Measurements from ENCODE around the gene CYP19A1. TPM values are rescaled to one million over a fixed set of nuclear protein-coding genes. Genes with fewer than 3 reads are reported as not detected.

The CYP19A1 gene
- total and polyA plus RNA-seq, 10 of the 15 experiments (the other 5 are each of a cell fraction or from before 2014, with no cell fraction given) = 0.08 to 1.8 (median 0.70) TPM

DNA sequence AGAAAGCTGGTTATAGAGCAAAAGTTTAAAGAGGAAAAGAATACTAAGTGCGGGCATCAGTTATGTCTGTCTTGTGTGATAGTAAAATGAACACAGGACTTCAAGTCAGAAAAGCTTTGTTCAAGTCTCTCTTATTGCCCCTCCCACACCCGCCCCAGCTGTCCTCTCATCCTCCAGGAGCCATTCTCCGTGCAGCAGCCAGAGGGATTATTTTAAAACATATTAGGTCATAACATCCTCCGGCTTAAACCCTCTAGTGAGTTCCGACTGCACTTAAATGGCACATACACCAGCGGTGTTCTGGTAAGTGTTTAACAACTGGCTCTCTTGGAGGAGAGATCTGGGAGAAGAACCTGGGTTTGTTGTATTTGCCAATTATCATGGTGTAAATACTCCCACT is 138.9 kb downstream of the CYP19A1 start:
- H3K27me3 ChIP-seq (replicated peaks in 1 of 2; ENCODE audit: control insufficient read depth in 2 of 2, insufficient read depth in 2 of 2, low read length in 1 of 2) = no peaks in the 10 kb centered on the region; a peak in 2 of 4 replicates
- H3K79me2 ChIP-seq (ENCODE audit: control insufficient read depth, insufficient read depth, low read length) = no peaks in the 10 kb centered on the region
- no peaks in the 10 kb centered on the region for H3K36me3 ChIP-seq (ENCODE audit: control insufficient read depth in 2 of 2, insufficient read depth in 2 of 2, low read length in 1 of 2)
- intact Hi-C loops (cut with micrococcal nuclease; ENCODE audit: unreplicated experiment) (no loop called here), in situ Hi-C loops (cut with MboI) (no loop called here)
- ChIA-PET SMC1A (ENCODE audit: uncharacterized antibody, unreplicated experiment) (interaction anchor here (1.3 to 1.7 kb wide), 3 partner anchors 37 to 120 kb away, joined by 3 to 6 read pairs (median 4); no protein-coding TSS in a partner anchor), POLR2A (no interaction called here), RAD21 (ENCODE audit: unreplicated experiment) (interaction anchor here (0.7 kb wide), 1 partner anchor 13 kb away, joined by 3 read pairs; no protein-coding TSS in a partner anchor), CTCF (interaction anchor here (1.0 to 9.4 kb wide), 4 partner anchors 10 to 37 kb away, joined by 3 to 102 read pairs (median 6); no protein-coding TSS in a partner anchor)
- FAIRE-seq (no peak), ATAC-seq (no peak), DNase-seq (ENCODE audit: low read depth, low spot score) (no peak)
- H3K9ac ChIP-seq (ENCODE audit: control insufficient read depth, insufficient read depth, low read length) = no peak overlapping the region
- TF ChIP-seq CBFB (IDR thresholded peaks at IDR 0.05; ENCODE audit: low read depth) = no peak
- no peak for TF ChIP-seq SREBF2 (IDR thresholded peaks at IDR 0.05; ENCODE audit: low read length)
- TF ChIP-seq, protein P1, sequence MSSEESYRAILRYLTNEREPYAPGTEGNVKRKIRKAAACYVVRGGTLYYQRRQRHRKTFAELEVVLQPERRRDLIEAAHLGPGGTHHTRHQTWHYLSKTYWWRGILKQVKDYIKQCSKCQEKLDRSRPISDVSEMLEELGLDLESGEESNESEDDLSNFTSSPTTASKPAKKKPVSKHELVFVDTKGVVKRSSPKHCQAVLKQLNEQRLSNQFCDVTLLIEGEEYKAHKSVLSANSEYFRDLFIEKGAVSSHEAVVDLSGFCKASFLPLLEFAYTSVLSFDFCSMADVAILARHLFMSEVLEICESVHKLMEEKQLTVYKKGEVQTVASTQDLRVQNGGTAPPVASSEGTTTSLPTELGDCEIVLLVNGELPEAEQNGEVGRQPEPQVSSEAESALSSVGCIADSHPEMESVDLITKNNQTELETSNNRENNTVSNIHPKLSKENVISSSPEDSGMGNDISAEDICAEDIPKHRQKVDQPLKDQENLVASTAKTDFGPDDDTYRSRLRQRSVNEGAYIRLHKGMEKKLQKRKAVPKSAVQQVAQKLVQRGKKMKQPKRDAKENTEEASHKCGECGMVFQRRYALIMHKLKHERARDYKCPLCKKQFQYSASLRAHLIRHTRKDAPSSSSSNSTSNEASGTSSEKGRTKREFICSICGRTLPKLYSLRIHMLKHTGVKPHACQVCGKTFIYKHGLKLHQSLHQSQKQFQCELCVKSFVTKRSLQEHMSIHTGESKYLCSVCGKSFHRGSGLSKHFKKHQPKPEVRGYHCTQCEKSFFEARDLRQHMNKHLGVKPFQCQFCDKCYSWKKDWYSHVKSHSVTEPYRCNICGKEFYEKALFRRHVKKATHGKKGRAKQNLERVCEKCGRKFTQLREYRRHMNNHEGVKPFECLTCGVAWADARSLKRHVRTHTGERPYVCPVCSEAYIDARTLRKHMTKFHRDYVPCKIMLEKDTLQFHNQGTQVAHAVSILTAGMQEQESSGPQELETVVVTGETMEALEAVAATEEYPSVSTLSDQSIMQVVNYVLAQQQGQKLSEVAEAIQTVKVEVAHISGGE (CRISPR knock-in tag; IDR thresholded peaks at IDR 0.05) = no peak
- TF ChIP-seq POLR2A (IDR thresholded peaks at IDR 0.05; ENCODE audit: low read depth, low read length) = no peak
- no peak for TF ChIP-seq NR2C2 (IDR thresholded peaks at IDR 0.05; ENCODE audit: borderline replicate concordance, control insufficient read depth, insufficient read length, low read depth)
- no peak for TF ChIP-seq POLR2AphosphoS5 (IDR thresholded peaks at IDR 0.05; ENCODE audit: low read length)
- TF ChIP-seq GATAD2B (conservative IDR thresholded peaks at IDR 0.05; ENCODE audit: low read depth) = no peak
- TF ChIP-seq SRF (IDR thresholded peaks at IDR 0.05; ENCODE audit: low read depth in 2 of 2, low read length in 2 of 2) = no peak
- no peak for TF ChIP-seq CHD1 (IDR thresholded peaks at IDR 0.05; ENCODE audit: low read depth, low read length)
- TF ChIP-seq, protein P2, sequence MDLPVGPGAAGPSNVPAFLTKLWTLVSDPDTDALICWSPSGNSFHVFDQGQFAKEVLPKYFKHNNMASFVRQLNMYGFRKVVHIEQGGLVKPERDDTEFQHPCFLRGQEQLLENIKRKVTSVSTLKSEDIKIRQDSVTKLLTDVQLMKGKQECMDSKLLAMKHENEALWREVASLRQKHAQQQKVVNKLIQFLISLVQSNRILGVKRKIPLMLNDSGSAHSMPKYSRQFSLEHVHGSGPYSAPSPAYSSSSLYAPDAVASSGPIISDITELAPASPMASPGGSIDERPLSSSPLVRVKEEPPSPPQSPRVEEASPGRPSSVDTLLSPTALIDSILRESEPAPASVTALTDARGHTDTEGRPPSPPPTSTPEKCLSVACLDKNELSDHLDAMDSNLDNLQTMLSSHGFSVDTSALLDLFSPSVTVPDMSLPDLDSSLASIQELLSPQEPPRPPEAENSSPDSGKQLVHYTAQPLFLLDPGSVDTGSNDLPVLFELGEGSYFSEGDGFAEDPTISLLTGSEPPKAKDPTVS (IDR thresholded peaks at IDR 0.05; ENCODE audit: low read depth, low read length) = no peak
- no peak for TF ChIP-seq EGR1 (IDR thresholded peaks at IDR 0.05; ENCODE audit: borderline replicate concordance in 1 of 2, low read depth in 2 of 2, low read length in 2 of 2)
- no peak for TF ChIP-seq ASH2L (IDR thresholded peaks at IDR 0.05; ENCODE audit: borderline replicate concordance, low read depth)
- no peak for TF ChIP-seq HDGF (IDR thresholded peaks at IDR 0.05)
- TF ChIP-seq SMARCA5 (IDR thresholded peaks at IDR 0.05) = no peak
- TF ChIP-seq, protein P3, sequence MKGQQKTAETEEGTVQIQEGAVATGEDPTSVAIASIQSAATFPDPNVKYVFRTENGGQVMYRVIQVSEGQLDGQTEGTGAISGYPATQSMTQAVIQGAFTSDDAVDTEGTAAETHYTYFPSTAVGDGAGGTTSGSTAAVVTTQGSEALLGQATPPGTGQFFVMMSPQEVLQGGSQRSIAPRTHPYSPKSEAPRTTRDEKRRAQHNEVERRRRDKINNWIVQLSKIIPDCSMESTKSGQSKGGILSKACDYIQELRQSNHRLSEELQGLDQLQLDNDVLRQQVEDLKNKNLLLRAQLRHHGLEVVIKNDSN (IDR thresholded peaks at IDR 0.05; ENCODE audit: borderline replicate concordance, extremely low read length, insufficient read depth, low read depth, low read length) = no peak
- no peak overlapping the region for H3K27ac ChIP-seq (ENCODE audit: control insufficient read depth, insufficient read depth)
- WGBS (ENCODE audit: insufficient coverage, insufficient replicate concordance, low lambda C conversion rate, missing lambda C conversion rate) = 7% methylated on average over 6 of the region's 6 CpGs
- no TSS peak for BruUV-seq (replicated peaks)
- no peak overlapping the region for H3K4me2 ChIP-seq (ENCODE audit: control insufficient read depth, insufficient read depth)
- H4K20me1 ChIP-seq (ENCODE audit: control insufficient read depth, insufficient read depth) = no peaks in the 10 kb centered on the region
- H3K9me3 ChIP-seq (replicated peaks; ENCODE audit: control insufficient read depth, insufficient read depth, low read length) = no peaks in the 10 kb centered on the region
- H3K4me1 ChIP-seq (ENCODE audit: control insufficient read depth, insufficient read depth, low read length) = no peaks in the 10 kb centered on the region
- no peak overlapping the region for H2AFZ ChIP-seq (ENCODE audit: control insufficient read depth, low read depth, low read length)
- no peak overlapping the region for H3K4me3 ChIP-seq
